HG03139 (cell line): ENCODE measurements around the gene LSP1.
A peak's percentile ranks its signal among the peaks of the same experiment; 100 is the strongest.

Source experiments
- ATAC-seq: cut with Tn5 transposase; IDR thresholded peaks from one replicate; pipeline ENCODE4 v1.9.1; 2021; ENCODE audit not compliant: unreplicated experiment

Gene LSP1

GRCh38 chr11:1836011-1836945, 16.6 kb upstream of the LSP1 start:
- ATAC-seq = no peak

- peak; percentile 50 for ATAC-seq
These were observed 15.5 kb upstream of the LSP1 start for GRCh38 chr11:1837171-1838076.

DNA sequence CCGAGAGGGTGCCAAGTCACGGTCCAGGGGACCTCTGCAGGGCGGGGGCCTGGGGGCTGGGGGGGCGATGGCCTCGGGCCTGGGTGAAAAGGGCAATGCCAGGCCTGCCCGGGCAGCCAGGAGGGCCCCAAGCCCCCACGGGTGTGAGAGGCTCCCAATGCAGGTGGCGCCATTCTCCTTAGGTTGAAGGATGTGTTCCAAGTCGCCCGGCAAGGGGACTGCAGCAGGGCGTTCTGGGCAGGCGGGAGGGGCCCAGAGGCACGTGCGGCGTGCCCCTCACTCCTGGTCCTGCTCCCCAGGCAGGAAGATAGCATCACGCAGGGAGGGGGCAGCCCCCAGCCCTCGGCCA, 14.8 kb upstream of the LSP1 start:
- ATAC-seq = no peak

DNA sequence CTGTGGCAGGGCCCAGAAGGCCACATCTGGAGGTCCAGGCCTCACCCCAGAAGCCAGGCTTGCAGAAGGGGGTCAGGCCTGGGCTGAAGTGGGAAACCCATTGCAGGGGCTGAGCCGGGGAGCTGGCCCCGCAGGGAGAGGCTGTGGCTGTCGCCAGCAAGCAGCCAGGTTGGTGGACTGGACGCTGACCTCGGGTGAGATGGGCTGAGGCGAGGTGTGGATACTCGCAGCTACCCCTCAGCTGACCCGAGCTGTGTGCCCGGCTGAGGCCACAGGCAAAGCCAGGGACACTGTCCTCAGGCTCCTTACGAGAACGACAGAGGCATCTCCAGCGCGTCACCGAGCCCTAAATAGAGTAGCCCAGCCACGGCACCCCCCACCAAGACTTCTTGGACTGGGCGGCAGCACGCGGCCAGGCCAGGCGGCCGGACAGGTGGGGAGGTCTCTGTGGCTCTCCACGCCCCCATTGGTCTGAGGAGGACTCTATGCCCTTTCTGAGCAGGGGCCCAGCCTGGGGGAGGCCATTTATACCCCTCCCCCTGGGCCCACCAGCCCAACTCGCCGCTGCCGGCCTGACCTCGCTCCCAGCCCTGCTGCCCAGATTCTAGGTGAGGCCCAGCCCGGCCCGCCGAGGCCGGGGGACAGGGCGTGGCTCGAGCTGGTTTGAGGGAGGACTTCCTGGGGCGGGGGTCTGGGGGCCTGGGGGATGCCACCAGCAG, 14.3 kb upstream of the LSP1 start, which contains the start of gene TNNI2:
TNNI2 (plus strand) TSS at position 556 of the 719 bp plus-strand sequence. CDS start 716 bp downstream, outside the sequence.
- ATAC-seq = no peak

DNA sequence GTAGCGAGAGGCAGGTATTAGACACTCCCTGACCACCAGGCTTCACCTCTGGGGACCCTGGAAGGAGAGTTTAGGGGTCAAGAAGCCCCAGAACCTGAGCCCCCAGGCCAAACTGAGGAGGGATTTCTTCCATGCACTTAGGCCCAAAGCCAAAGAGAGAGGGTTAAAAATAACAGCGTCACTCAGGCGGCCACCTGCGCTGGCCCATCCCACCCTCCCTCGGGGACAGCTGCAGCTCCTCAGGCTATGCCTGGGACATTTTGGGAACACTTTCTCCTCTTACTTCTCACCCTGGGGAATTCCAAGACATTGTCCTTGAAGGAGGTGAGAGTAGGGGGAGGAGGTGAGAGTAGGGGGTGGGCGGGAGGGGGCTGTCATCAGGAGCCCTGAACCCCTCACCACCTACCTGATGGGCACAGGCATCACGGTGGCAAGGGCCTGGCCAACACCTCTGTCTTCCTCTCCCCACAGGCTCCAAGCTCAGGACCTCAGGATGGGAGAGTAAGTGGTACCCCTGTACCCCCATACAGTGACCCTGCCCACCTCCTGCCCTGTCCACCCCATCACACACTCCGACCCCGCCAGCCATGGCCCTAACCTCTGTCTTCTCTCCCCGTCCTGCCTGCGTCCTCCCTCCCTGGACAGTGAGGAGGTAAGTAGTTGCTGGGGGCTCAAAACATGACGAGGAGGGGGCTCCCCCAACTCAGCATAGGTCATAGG, 13.5 kb upstream of the LSP1 start:
- no peak for ATAC-seq

GRCh38 chr11:1839924-1840779, 12.7 kb upstream of the LSP1 start:
- no peak for ATAC-seq

DNA sequence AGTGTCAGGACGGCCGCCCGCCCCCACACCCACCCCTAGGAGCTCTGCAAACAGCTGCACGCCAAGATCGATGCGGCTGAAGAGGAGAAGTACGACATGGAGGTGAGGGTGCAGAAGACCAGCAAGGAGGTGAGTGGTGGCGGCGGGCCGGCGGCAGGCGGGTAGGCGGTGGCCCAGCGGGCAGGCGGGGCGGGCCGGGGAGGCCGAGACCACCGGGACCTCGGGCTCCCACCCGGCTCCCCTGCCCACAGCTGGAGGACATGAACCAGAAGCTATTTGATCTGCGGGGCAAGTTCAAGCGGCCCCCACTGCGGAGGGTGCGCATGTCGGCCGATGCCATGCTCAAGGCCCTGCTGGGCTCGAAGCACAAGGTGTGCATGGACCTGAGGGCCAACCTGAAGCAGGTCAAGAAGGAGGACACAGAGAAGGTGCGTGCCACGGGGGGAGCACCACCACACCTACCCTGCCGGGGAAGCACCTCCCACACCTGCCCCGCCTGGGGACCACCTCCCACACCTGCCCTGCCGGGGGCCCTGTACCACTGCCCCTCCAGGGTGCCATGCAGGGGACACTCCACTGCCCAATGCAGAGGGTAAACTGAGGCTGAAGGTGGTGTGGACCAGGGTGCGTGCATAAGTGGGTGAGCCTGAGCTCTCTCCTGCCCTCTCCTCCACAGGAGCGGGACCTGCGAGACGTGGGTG, 12.0 kb upstream of the LSP1 start:
- no peak for ATAC-seq

GRCh38 chr11:1841511-1842148, 11.3 kb upstream of the LSP1 start:
- no peak for ATAC-seq

GRCh38 chr11:1842149-1843097, 10.5 kb upstream of the LSP1 start:
- no peak for ATAC-seq

DNA sequence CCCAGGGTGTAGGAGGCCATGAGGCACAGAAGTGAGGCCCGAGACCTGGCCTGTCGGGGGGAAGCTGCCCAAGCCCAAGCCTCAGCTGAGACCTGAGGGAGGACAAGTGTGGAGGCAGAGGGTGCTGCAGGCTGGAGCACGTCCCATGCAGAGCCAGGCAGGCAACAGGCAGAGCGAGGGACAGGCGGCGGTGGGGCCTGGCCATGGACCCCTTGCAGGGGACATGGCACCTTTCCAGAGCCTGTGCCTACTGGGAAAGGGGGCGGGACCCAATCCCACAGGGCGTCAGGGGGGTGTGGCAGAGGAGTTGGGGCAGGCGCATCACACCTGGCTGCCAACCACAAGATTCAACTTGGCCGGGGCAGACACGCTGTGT, 9.8 kb upstream of the LSP1 start:
- no peak for ATAC-seq

DNA sequence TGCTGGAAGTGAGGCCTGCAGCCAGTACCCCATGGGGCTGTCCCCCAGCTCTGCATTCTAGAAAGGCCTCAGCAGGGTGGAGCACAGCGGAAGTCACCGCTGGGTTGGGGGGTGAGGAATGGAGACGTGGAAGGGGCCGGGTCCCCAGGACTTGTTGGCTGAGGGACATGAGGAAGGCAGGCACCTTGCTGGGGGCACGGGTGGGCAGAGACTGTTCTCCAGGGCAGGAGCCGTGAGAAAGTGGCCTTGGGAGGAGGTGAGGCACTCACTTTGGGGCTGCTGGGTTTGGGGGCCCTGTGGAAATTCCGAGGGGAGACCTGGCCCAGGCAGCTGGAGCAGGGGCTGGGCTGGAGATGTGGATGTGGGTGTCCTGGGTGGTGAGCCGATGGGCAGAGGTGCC, 9.1 kb upstream of the LSP1 start:
- ATAC-seq = no peak

- ATAC-seq = no peak
These were observed 8.4 kb upstream of the LSP1 start for GRCh38 chr11:1844221-1845094.

DNA sequence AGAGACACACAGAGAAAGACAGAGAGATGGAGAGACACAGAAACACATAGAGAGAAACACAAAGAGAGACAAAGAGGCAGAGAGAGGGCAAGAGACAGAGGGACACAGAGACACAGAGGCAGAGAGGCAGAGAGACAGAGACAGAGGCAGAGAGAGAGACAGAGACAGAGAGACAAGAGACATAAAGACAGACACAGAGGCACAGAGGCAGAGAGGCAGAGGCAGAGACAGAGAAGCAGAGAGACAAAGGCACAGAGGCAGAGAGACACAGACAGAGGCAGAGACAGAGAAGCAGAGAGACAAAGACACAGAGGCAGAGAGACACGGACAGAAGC, 7.8 kb upstream of the LSP1 start:
- ATAC-seq = no peak

DNA sequence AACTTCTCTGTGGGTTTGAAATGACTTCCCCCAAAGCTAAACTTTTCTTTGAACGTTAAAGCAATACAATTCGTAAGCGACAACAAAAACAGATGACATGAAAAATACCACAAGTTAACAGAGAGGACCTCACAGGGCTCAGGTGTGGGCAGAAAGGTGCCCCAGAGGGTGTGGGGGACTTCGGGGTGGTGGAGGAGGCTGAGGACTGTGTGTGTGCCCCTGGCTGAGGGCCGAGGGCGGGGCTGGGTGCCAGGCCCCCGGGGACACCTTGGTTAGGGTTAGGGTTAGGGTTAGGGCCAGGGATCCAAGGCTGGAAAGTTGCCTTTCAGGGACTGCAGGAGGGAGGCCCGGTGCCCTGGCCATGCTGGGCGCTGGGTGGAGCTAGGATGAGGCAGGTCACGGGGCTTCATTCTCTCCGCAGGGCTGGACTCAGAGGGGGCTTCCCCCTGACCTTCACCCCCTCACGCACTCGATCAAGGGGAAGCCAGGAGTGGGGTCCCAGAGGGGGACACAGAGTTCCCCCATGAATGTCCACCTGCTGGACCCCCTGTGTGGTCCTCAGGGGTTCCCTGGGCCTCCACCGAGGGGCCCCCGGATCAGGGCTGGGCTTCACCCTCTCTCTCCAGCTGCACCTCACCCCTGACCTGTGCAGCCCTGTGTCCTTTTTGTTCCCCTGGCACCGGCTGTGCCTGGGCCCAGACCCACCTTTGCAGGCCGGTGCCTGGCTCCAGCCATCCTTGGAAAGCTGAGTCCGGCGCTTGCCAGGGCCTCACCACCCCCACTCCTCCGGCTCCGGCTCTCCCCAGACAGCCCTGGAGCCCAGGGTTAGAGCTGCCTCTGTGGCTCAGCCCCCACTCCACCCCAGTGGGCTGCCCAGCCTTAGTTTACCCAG, 7.1 kb upstream of the LSP1 start:
- ATAC-seq = no peak

- no peak for ATAC-seq
These were observed 6.4 kb upstream of the LSP1 start for GRCh38 chr11:1846453-1846932.
